HFF-Myc (cell line): ENCODE measurements around the gene STX16.
"Not testable (repeated sequence)": the region's sequence is repeated elsewhere in the genome, so short reads cannot be mapped to it uniquely, and the experiment has no call there.

Experiments used
- DNase-seq: peaks from one replicate; pipeline ENCODE4 v3.0.0-alpha.2; 2011; ENCODE audit warnings: low read depth; ENCODE audit errors: extremely low read depth
- H3K4me3 ChIP-seq: replicated peaks from 2 replicates; pipeline ENCODE4 v1.5.1; 2011; ENCODE audit warnings: low read depth, mild to moderate bottlenecking, control low read depth, low read length
- CTCF ChIP-seq: IDR thresholded peaks from 2 replicates; pipeline ENCODE4 v1.5.1; 2012; ENCODE audit warnings: mild to moderate bottlenecking, low read depth, low read length, control low read depth; ENCODE audit errors: missing control alignments

Gene STX16

DNA sequence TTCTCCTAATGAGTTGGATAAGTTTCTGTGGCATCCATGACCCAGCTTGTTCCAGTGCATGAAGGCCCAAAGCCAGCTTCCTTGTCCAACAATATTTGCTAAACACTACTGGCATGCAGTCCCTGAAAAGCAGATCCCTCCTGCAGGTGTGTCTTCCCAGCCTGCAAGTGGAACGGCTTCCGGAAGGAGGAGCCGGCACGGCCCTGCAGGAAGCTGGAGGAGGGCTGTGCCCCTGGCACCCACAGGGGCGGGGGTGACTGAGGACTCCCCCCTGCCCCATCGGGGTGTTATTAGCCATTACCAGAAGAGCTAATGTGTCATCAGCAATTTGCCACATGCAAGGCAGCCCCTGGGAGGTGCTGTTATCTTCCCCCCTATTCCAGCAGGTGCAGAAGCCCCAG lies 68.9 kb downstream of the STX16 start:
- DNase-seq, result no peak
- no peak overlapping the region for H3K4me3 ChIP-seq
- no peak for TF ChIP-seq CTCF

DNA sequence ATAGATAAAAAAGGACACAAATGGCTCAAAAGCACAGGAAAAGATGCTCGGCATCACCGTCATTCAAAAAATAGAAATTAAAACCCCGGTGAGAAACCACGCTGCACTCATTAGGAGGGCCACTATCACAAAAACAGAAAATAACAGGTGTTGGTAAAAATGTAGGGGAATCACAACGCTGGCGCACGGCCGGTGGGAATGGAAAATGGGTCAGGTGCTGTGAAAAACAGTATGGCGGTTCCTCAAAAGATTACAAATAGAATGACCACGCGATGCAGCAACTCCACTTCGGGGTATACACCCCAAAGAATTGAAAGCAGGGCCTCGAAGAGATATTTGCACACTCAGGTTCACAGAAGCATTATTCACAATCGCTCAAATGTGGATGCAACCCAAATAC lies 69.8 kb downstream of the STX16 start:
- no peak overlapping the region for H3K4me3 ChIP-seq
- TF ChIP-seq CTCF, result no peak
- DNase-seq, result no peak

DNA sequence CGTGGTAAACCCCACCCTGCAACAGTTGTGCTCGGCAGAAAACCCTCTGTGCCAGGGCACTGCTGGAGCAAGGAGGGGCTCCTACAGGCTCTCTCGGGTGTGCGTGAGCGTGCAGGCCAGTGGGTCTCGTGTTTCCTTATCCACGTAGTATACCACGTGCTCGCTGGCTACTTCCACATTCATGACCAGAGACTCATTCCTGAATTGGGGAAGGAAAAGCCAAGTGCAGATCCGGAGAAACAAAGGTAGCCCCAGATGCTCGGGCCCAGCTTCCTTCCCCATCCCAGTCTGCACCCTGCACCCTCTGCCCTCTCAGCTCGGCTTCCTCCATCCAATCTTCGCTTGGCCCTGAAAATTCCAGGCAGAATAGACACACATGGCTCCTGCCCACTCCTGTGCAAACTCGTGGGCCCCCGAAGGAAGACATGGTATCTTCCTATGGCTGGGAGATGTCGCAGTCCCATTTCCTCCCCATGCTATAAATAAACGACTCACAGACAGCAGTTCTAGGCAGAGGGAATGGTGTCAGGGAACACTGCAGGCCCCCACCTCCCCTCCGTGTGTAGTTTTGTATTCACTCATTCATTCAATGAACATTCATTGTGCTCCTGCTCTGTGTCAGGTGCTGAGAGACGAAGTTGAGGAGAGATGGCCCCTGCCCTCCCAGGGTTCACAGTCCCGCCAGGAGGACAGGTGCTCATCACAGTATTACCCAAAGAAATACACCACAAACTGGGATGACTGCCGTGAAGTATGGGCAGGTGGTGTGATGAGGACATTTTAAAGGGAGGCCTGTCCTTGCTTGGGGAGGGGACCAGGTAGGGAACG lies 71.1 kb downstream of the STX16 start:
- TF ChIP-seq CTCF, result no peak
- no peak overlapping the region for H3K4me3 ChIP-seq
- no peak for DNase-seq

GRCh38 chr20:58722877-58723627 lies 72.0 kb downstream of the STX16 start:
- H3K4me3 ChIP-seq, result no peak overlapping the region
- TF ChIP-seq CTCF, result no peak
- no peak for DNase-seq

GRCh38 chr20:58723628-58723984 lies 72.5 kb downstream of the STX16 start:
- no peak for TF ChIP-seq CTCF
- DNase-seq, result no peak

GRCh38 chr20:58726156-58726555 lies 75.1 kb downstream of the STX16 start:
- DNase-seq, H3K4me3 ChIP-seq: not testable (repeated sequence)

More at GRCh38 chr20:58723628-58723984, 72.5 kb downstream of the STX16 start:
- H3K4me3 ChIP-seq, result no peak overlapping the region
